ENCODE results near the gene GUK1.

- TF ChIP-seq EZH2 (IDR thresholded peaks at IDR 0.05; ENCODE audit: borderline replicate concordance, insufficient read depth, low read depth, low read length, poor library complexity, severe bottlenecking), result no peak
- no peak for TF ChIP-seq CTCF (IDR thresholded peaks at IDR 0.05)
Observed at GRCh38 chr1:228190778-228191177, 50.7 kb downstream of the GUK1 start.

Data from B cell (primary cell).